DMS 273 (cell line): ENCODE results near the gene TMEM219.
"Not testable (repeated sequence)": the region's sequence is repeated elsewhere in the genome, so short reads cannot be mapped to it uniquely, and the experiment has no call there.

Experiments used
- DNase-seq: peaks from one replicate; lab custom pipeline; 2025; ENCODE audit not compliant: unreplicated experiment; lab: John Stamatoyannopoulos, UW

The TMEM219 gene

DNA sequence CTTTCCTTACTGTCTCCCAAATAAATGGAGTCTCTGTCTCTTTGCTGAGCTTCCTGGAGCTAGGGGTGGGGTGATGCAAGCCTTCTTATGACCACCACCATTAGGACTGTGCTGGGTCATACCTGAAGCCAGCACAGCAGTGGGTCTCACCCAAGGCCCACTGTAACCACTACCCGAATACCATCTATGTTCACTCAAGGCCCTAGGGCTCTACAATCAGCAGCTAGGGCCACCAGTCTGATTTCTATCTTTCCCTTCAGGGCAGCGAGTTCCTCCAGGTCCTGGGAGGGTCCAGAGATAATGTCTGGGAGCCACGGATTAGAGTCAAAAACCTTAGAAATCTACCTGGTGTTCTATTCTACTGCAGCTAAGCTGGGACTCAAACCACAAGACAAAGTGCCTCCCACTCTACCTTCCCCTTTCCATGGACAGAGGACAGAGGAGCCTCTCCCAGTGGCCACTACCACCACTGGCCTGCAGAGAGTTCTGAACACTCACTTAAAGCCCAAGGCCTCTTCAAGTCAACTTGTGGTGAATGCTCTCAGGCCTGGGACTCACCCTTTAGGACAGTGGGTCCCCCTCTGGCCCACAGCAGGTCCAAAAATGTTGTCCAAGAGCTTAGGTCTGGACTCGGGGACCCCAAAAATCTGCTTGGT lies 10.9 kb upstream of the TMEM219 start:
- no peak for DNase-seq

- DNase-seq = no peak
Observed at GRCh38 chr16:29951625-29952365, 10.1 kb upstream of the TMEM219 start.

- DNase-seq = no peak
Observed at GRCh38 chr16:29958756-29959155, 3.1 kb upstream of the TMEM219 start.

DNA sequence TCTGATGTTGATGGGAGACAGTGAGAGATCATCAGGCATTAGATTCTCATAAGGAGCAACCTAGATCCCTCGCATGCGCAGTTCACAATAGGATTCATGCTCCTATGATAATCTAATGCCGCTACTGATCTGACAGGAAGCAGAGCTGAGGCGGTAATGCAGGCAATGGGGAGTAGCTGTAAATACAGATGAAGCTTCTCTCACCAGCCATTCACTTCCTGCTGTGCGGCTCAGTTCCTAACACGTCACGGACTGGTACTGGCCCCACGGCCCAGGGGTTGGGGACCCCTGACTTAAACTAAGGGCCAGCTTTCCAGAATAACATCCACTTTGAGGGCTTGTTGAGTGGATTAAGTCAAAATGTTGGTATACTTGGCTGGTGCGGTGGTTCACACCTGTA lies 2.6 kb upstream of the TMEM219 start:
- DNase-seq = no peak

DNA sequence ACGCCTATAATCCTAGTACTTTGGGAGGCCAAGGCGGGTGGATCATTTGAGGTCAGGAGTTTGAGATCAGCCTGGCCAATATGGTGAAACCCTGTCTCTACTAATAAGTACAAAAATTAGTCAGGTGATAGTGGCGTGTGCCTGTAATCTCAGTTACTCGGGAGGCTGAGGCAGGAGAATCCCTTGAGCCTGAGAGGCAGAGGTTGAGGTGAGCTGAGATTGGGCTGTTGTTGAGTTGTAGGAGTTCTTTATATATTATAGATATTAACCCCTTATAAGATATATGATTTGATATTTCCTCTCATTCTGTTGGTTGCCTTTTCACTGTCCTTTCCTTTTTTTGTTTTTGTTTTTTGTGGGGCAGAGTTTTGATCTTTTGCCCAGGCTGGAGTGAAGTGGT lies 2.1 kb upstream of the TMEM219 start:
- not testable (repeated sequence) for DNase-seq

GRCh38 chr16:29961127-29961478 lies 776 bp upstream of the TMEM219 start:
- peak; percentile 66 for DNase-seq

- no peak for DNase-seq
Observed at GRCh38 chr16:29962344-29962994, 590 bp downstream of the TMEM219 start.

DNA sequence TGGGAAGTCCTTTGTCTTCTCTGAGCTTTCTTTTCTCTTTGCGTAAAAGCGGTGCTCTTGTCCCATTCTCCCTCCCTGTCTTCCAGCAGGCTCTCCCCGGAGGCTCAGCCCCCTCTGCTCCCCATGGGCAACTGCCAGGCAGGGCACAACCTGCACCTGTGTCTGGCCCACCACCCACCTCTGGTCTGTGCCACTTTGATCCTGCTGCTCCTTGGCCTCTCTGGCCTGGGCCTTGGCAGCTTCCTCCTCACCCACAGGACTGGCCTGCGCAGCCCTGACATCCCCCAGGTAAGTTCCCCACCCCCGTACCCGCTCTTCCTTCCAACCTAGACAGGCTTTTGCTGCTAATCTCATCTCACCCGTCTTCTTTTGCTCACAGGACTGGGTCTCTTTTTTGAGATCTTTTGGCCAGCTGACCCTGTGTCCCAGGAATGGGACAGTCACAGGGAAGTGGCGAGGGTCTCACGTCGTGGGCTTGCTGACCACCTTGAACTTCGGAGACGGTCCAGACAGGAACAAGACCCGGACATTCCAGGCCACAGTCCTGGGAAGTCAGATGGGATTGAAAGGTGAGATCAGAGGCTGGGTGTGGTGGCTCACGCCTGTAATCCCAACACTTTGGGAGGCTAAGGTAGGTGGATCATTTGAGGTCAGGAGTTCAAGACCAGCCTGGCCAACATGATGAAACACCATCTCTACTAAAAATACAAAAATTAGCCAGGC lies 1.3 kb downstream of the TMEM219 start:
- DNase-seq = no peak

DNA sequence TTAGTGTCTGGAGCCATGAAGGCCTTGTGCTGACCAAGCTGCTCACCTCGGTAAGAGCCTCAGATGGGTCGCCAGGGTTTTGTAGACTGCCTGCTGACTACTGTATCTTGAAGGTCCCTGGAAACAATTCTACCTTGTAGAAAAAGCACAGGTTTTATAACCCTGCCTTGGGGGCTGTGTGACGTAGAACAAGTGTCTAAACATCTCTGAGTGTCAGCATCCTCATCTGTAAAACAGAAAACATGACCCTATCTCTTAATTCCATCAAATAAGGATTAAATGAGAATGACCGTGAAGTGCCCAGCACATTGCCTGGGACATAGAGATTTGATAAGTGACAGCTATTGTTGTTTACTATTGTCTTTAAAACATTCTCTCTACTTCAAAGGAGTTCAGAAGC lies 6.3 kb downstream of the TMEM219 start:
- no peak for DNase-seq

DNA sequence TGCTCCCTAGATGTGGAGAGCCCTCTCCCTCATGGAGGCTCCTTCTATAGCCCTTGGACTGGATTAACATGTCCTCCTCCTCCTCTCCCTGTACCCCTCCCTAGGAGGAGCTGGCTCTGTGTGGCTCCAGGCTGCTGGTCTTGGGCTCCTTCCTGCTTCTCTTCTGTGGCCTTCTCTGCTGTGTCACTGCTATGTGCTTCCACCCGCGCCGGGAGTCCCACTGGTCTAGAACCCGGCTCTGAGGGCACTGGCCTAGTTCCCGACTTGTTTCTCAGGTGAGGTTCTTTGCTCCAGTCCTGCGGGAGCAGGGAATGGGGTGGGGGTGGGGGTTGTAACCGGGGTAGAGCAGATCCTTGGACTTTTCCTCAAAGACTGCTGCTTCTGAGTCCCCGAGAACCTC lies 9.4 kb downstream of the TMEM219 start:
- DNase-seq = no peak

DNA sequence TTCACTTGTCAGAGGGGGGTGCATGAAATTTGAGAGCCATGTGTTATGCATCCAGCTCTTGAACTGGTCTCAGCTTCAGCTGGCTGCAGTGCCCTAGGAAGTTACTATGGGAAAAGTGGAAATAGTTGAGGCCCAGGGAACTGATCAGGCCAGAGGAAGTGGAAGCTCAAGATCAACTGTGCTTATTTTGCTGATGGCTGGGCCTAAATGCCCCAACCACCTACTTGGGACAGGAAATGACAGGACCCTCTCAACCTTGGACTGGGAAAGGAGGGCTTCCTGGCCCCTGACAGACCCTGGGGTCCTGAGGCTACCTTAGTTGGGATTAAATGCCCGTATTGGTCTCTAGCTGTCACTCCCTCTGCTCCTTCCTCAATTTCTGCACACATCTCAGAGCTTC lies 10.6 kb downstream of the TMEM219 start:
- DNase-seq = no peak

- DNase-seq = no peak
Observed at GRCh38 chr16:29972992-29973383, 11.1 kb downstream of the TMEM219 start.

- peak; percentile 99 for DNase-seq
Observed at GRCh38 chr16:29973384-29974246, 11.7 kb downstream of the TMEM219 start, which contains the start of gene TAOK2. TSS of gene TAOK2 (plus strand) at chr16:29973868. CDS start at chr16:29977773, 3,905 bp downstream.

- peak; percentile 52 for DNase-seq
Observed at GRCh38 chr16:29974291-29975133, 12.6 kb downstream of the TMEM219 start.

DNA sequence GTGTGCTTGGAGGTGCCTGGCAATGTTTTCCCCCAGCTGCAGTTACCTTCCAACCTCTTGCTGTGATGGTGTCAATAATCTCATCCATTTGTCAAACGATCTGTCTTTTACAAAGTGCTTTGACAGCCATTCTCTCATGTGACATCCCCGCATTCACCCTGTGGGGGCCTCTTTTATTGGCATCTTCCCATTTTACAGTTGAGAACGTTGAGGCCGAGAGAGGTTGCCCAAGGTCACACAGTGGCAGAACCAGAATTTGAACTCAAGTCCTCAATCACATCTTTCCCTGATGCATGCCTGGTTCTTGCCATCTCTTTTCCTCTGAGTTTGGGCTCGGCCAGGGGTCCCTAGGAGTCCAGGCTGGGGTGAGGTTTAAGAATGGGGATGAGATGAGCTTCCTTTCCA lies 13.3 kb downstream of the TMEM219 start:
- no peak for DNase-seq

- DNase-seq = no peak
Observed at GRCh38 chr16:29975811-29976511, 14.1 kb downstream of the TMEM219 start.

DNA sequence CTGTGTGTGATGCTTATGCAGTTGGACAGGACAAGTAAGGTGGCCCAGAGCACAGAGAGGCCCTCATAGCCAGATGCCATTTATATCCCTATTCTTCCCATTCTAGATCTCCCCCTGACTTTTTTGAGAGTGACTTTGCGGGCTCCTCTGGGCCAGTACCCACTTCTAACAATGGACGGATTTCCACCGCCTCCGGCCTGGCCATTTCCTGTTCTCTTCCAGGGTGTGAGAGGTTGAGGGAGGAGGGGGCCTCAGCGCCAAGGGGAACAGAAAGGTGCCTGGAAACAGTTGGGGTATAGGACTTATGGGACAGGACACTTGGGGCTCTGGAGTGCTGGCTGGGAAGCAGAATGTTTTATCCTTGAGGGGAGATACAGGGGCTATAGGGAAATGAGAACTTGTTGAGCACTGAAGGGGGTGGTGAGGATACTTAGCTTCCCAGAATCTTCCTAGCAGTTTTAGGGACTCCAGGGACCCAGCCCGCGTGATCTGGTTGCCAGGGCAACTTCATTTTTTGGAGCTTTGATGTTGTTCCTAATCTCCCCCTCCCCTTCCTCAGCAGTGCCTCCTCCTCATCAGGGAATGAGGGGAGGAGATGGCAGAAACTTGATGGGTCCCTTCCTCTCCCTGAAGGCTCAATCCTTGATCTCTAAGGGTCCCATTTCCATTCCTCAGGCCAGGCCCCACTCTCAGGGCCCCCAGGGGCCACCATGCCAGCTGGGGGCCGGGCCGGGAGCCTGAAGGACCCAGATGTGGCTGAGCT lies 15.4 kb downstream of the TMEM219 start:
- DNase-seq = no peak

DNA sequence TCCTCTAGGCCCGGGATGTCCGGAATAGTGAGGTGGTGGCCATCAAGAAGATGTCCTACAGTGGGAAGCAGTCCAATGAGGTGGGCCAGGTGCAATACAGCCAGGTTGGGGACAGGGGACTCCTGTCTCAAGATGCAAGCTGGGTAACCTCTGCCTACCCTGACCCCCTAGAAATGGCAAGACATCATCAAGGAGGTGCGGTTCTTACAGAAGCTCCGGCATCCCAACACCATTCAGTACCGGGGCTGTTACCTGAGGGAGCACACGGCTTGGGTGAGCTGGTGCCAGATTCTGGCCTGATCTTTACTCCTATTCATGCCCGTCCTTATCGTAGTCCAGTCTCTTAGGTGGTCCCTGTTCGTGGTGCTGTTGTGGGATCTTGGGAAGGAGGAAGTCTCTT lies 16.2 kb downstream of the TMEM219 start:
- no peak for DNase-seq
